H1 (cell line): ENCODE results near the gene NUDT7. TPM values are rescaled to one million over a fixed set of nuclear protein-coding genes. Genes with fewer than 3 reads are reported as not detected.

ENCODE experiments used
- CTCF ChIA-PET: fragments of 300-600 bp; sonication (Branson Sonifier 250); formaldehyde crosslinking; loops from one replicate; lab custom pipeline; 2021; ENCODE audit not compliant: partially characterized antibody; lab: Charles Lee
- POLR2A ChIA-PET: fragments of 300-600 bp; sonication (Branson Sonifier 250); formaldehyde crosslinking; loops from one replicate; lab custom pipeline; 2021; ENCODE audit warnings: inconsistent platforms; ENCODE audit not compliant: partially characterized antibody; lab: Charles Lee
- DNase-seq, 2 experiments: peaks; one replicate each; pipeline versions ENCODE4 v3.0.0 to v3.0.0-alpha.2; 2010 to 2022; ENCODE audit warnings: low spot score in 2 of 2, low read depth in 1 of 2, mixed read lengths in 1 of 2
- FAIRE-seq: peaks from 2 replicates; lab custom pipeline; 2011; peaks lifted over from hg19 to GRCh38; lab: Jason Lieb, UNC
- H2AFZ ChIP-seq: 2 replicates; pipeline ENCODE4 v1.8.1; 2012; ENCODE audit warnings: low read length, inconsistent platforms
- H2AK5ac ChIP-seq: 2 replicates; pipeline ENCODE4 v1.6.1; 2013; ENCODE audit warnings: low read depth, low read length
- H2BK120ac ChIP-seq: replicated peaks from 2 replicates; pipeline ENCODE3; 2013; ENCODE audit warnings: low read depth, low read length, inconsistent platforms
- H2BK12ac ChIP-seq: 2 replicates; pipeline ENCODE4 v1.6.1; 2013; ENCODE audit warnings: low read depth, low read length
- H2BK15ac ChIP-seq: 2 replicates; pipeline ENCODE4 v1.6.1; 2013; ENCODE audit warnings: low read length
- H2BK20ac ChIP-seq: 2 replicates; pipeline ENCODE4 v1.6.1; 2013; ENCODE audit warnings: low read length
- H2BK5ac ChIP-seq: 2 replicates; pipeline ENCODE4 v1.6.1; 2013; ENCODE audit warnings: low read depth, low read length
- H3K14ac ChIP-seq: 2 replicates; pipeline ENCODE4 v1.6.1; 2013; ENCODE audit warnings: inconsistent platforms; ENCODE audit not compliant: insufficient read length
- H3K18ac ChIP-seq: 2 replicates; pipeline ENCODE4 v1.6.1; 2013; ENCODE audit warnings: low read length; ENCODE audit errors: extremely low read depth
- H3K23ac ChIP-seq: 2 replicates; pipeline ENCODE4 v1.6.1; 2013; ENCODE audit warnings: inconsistent platforms; ENCODE audit not compliant: insufficient read length
- H3K23me2 ChIP-seq: 2 replicates; pipeline ENCODE4 v1.6.1; 2013; ENCODE audit warnings: low read depth, low read length
- H3K27ac ChIP-seq: 2 replicates; pipeline ENCODE4 v1.6.1; 2011; ENCODE audit warnings: low read depth, low read length, inconsistent platforms
- H3K27me3 ChIP-seq, 4 experiments: replicated peaks in 1 of 4; 1 replicate in 1 of 4; 2 replicates in 3 of 4; pipeline versions ENCODE4 v1.6.1 to v1.8.1; 2011 to 2013; ENCODE audit warnings: low read length in 3 of 4, mild to moderate bottlenecking in 3 of 4, inconsistent platforms in 2 of 4, mixed read lengths in 2 of 4, moderate library complexity in 1 of 4; ENCODE audit not compliant: control insufficient read depth in 3 of 4, insufficient read depth in 3 of 4; ENCODE audit errors: extremely low read depth in 1 of 4
- H3K36me3 ChIP-seq, 4 experiments: 2 replicates each; pipeline versions ENCODE4 v1.6.1 to v1.8.1; 2011 to 2013; ENCODE audit warnings: mild to moderate bottlenecking in 4 of 4, low read length in 3 of 4, moderate library complexity in 2 of 4, control low read depth in 1 of 4, inconsistent platforms in 1 of 4; ENCODE audit not compliant: insufficient read depth in 4 of 4, control insufficient read depth in 2 of 4
- H3K4ac ChIP-seq: replicated peaks from 2 replicates; pipeline ENCODE3; 2013; ENCODE audit warnings: low read length, low read depth, mixed read lengths, inconsistent platforms; ENCODE audit not compliant: insufficient read length
- H3K4me1 ChIP-seq, 4 experiments: replicated peaks in 1 of 4; 1 replicate in 1 of 4; 2 replicates in 3 of 4; pipeline versions ENCODE4 v1.6.1 to v1.8.1; 2011 to 2013; ENCODE audit warnings: low read length in 3 of 4, inconsistent platforms in 2 of 4, mixed read lengths in 1 of 4; ENCODE audit not compliant: insufficient read depth in 4 of 4, control insufficient read depth in 3 of 4
- H3K4me2 ChIP-seq, 2 experiments: 2 replicates each; pipeline versions ENCODE4 v1.6.1 to v1.8.1; 2011 to 2013; ENCODE audit warnings: low read depth in 2 of 2, low read length in 2 of 2, control low read depth in 1 of 2, inconsistent platforms in 1 of 2, mild to moderate bottlenecking in 1 of 2; ENCODE audit not compliant: insufficient read depth in 1 of 2
- H3K4me3 ChIP-seq, 4 experiments: fragments of 200-600, 300-600 bp in 1 of 4; sonication (generic), shearing (Covaris generic), sonication (Bioruptor Twin) in 1 of 4; 2 replicates each; pipeline versions ENCODE4 v1.5.1 to v1.8.1; 2011 to 2016; ENCODE audit warnings: low read length in 4 of 4, low read depth in 3 of 4, control low read depth in 2 of 4, inconsistent platforms in 2 of 4, mild to moderate bottlenecking in 2 of 4, mixed read lengths in 1 of 4, moderate library complexity in 1 of 4; ENCODE audit not compliant: insufficient read depth in 2 of 4; ENCODE audit errors: extremely low read depth in 1 of 4
- H3K56ac ChIP-seq: replicated peaks from 2 replicates; pipeline ENCODE3; 2013; ENCODE audit warnings: low read depth, mild to moderate bottlenecking, mixed read lengths, low read length, inconsistent platforms; ENCODE audit not compliant: insufficient read length
- H3K79me1 ChIP-seq: 2 replicates; pipeline ENCODE4 v1.6.1; 2013; ENCODE audit warnings: low read depth, low read length, control low read depth
- H3K79me2 ChIP-seq, 2 experiments: 2 replicates each; pipeline versions ENCODE4 v1.6.1 to v1.8.1; 2012 to 2013; ENCODE audit warnings: low read length in 2 of 2, mild to moderate bottlenecking in 2 of 2, inconsistent platforms in 1 of 2; ENCODE audit not compliant: insufficient read depth in 2 of 2, control insufficient read depth in 1 of 2
- H3K9ac ChIP-seq, 4 experiments: replicated peaks in 1 of 4; 1 replicate in 1 of 4; 2 replicates in 3 of 4; pipeline versions ENCODE4 v1.6.1 to v1.8.1; 2011 to 2013; ENCODE audit warnings: low read depth in 3 of 4, low read length in 3 of 4, control low read depth in 2 of 4, mild to moderate bottlenecking in 2 of 4, moderate library complexity in 2 of 4, inconsistent platforms in 1 of 4; ENCODE audit errors: extremely low read depth in 1 of 4
- H3K9me3 ChIP-seq, 2 experiments: 2 replicates each; pipeline versions ENCODE4 v1.6.1 to v1.8.1; 2012 to 2013; ENCODE audit warnings: mild to moderate bottlenecking in 2 of 2, moderate library complexity in 2 of 2, control low read depth in 1 of 2, inconsistent platforms in 1 of 2, low read depth in 1 of 2, low read length in 1 of 2, mixed read lengths in 1 of 2; ENCODE audit not compliant: insufficient read depth in 2 of 2
- H4K20me1 ChIP-seq, 2 experiments: replicated peaks in 1 of 2; 2 replicates each; pipeline versions ENCODE3 to v1.8.1; 2011 to 2013; ENCODE audit warnings: inconsistent platforms in 2 of 2, low read length in 2 of 2, mild to moderate bottlenecking in 1 of 2; ENCODE audit not compliant: insufficient read depth in 2 of 2, control insufficient read depth in 1 of 2
- H4K5ac ChIP-seq: 2 replicates; pipeline ENCODE4 v1.6.1; 2013; ENCODE audit warnings: low read length, low read depth, mixed read lengths, inconsistent platforms; ENCODE audit not compliant: insufficient read length
- H4K8ac ChIP-seq: 2 replicates; pipeline ENCODE4 v1.8.0; 2013; ENCODE audit warnings: mild to moderate bottlenecking, moderate library complexity, low read length, inconsistent platforms; ENCODE audit not compliant: insufficient read depth; ENCODE audit errors: extremely low read depth
- H4K91ac ChIP-seq: replicated peaks from 2 replicates; pipeline ENCODE3; 2013; ENCODE audit warnings: low read length, mixed read lengths, inconsistent platforms; ENCODE audit not compliant: insufficient read length
- RAD21 ChIP-seq, 2 experiments: IDR thresholded peaks in 1 of 2; conservative IDR thresholded peaks in 1 of 2; 2 replicates each; pipeline ENCODE4 v1.6.1; 2011; ENCODE audit warnings: low read depth in 2 of 2, low read length in 2 of 2, improper control_type of control experiment in 1 of 2, inconsistent platforms in 1 of 2, mild to moderate bottlenecking in 1 of 2, moderate library complexity in 1 of 2
- WGBS, 2 experiments: shearing (Covaris generic) in 1 of 2; methylation state at CpG; one replicate each; pipeline versions ENCODE4 v1.1.6 to v1.1.7; 2013 to 2015; ENCODE audit warnings: low lambda C conversion rate in 2 of 2, mixed read lengths in 2 of 2, inconsistent platforms in 1 of 2, low coverage in 1 of 2, missing lambda C conversion rate in 1 of 2; ENCODE audit not compliant: insufficient replicate concordance in 2 of 2, insufficient coverage in 1 of 2, insufficient read length in 1 of 2; ENCODE audit errors: extremely low coverage in 1 of 2, missing lambda C conversion rate in 1 of 2; 5-methylcytosine and 5-hydroxymethylcytosine counted together
- polyA plus RNA-seq, 7 experiments: library from polyadenylated mRNA; depleted of rRNA in 3 of 7; stranded (reverse) in 5 of 7; unstranded in 2 of 7; fragments of >200 nt in 5 of 7; fragments of 200-250 nt in 2 of 7; gene quantifications; 1 replicate in 5 of 7; 2 replicates in 1 of 7; 4 replicates in 1 of 7; pipeline versions ENCODE4 v1.2.1 to v1.2.3, GENCODE V29; 2011 to 2013; ENCODE audit warnings: missing spikeins in 2 of 7, mixed read lengths in 2 of 7
- total RNA-seq: library from RNA; stranded (reverse); fragmentation: NEBNext Ultra II Directional; extraction: Animal tissue kit (Norgen Biotek cat#: 25700); gene quantifications from 2 replicates; pipeline ENCODE4 v1.2.1, GENCODE V29; 2021

Gene NUDT7
- total and polyA plus RNA-seq, 2 of the 8 experiments (the other 6 are each of a cell fraction or from before 2014, with no cell fraction given), result 8.8 to 19.7 TPM

GRCh38 chr16:77692612-77693011, 29.7 kb upstream of the NUDT7 start:
- Histone ChIP-seq H4K5ac (no peak overlapping the region), H3K23ac (no peak overlapping the region), H3K27ac (no peak overlapping the region), H4K8ac (no peak overlapping the region), H3K23me2 (no peaks in the 10 kb centered on the region), H2BK15ac (no peak overlapping the region), H3K4ac (no peak overlapping the region), H4K20me1 (no peaks in the 10 kb centered on the region), H3K27me3 (0 out of 7 replicates have a peak, but pooled peaks cover 0 to 1% (median 0%) of the 10 kb centered on the region in 4 experiments), H3K18ac (no peak overlapping the region), H3K56ac (no peak overlapping the region), H3K14ac (no peak overlapping the region), H3K79me1 (no peaks in the 10 kb centered on the region), H2AK5ac (no peak overlapping the region), H3K4me3 (no peak overlapping the region), H2BK120ac (no peak overlapping the region), H2BK12ac (no peak overlapping the region), H4K91ac (no peak overlapping the region), H2BK20ac (no peak overlapping the region), H3K4me1 (no peaks in the 10 kb centered on the region), H3K4me2 (no peak overlapping the region), H2BK5ac (no peak overlapping the region), H3K9ac (no peak overlapping the region), H3K79me2 (no peaks in the 10 kb centered on the region), H2AFZ (no peak overlapping the region), H3K9me3 (no peaks in the 10 kb centered on the region), H3K36me3 (no peaks in the 10 kb centered on the region)
- CTCF ChIA-PET, result interaction anchor here (0.5 to 1.9 kb wide), 3 partner anchors 8 to 278 kb away, joined by 3 to 6 read pairs (median 3); no protein-coding TSS in a partner anchor
- TF ChIP-seq RAD21 (IDR thresholded peaks at IDR 0.05 in 1 of 2, conservative IDR thresholded peaks at IDR 0.05 in 1 of 2; ENCODE audit: low read depth in 2 of 2, low read length in 2 of 2), result no peak
- DNase-seq, result no peak
- FAIRE-seq, result no peak
- 100% methylated on average over 1 of the region's 1 CpG; no CpG with 5 or more reads in 1 of the 2 experiments for WGBS, 2 experiments
- POLR2A ChIA-PET, result no interaction called here
